Liver (tissue), 9 donors: ENCODE data around the gene PLG. TPM values are rescaled to one million over a fixed set of nuclear protein-coding genes. Genes with fewer than 3 reads are reported as not detected.

Source experiments
- DNase-seq: peaks from one replicate; pipeline ENCODE4 v3.0.0-alpha.2; 2017; ENCODE audit warnings: low spot score
- H3K27ac ChIP-seq, 2 donors: one replicate each; pipeline ENCODE4 v1.7.0; 2013; ENCODE audit warnings: inconsistent platforms in 2 of 2, low read length in 2 of 2, control low read depth in 1 of 2, low read depth in 1 of 2, mild to moderate bottlenecking in 1 of 2
- H3K27me3 ChIP-seq, 4 donors: one replicate each; pipeline versions ENCODE4 v1.6.1 to v1.7.0; 2013; ENCODE audit warnings: low read length in 3 of 4, inconsistent platforms in 1 of 4, mild to moderate bottlenecking in 1 of 4, moderate library complexity in 1 of 4; ENCODE audit not compliant: control insufficient read depth in 4 of 4, insufficient read depth in 4 of 4
- H3K36me3 ChIP-seq, 4 donors: one replicate each; pipeline versions ENCODE4 v1.6.1 to v1.7.0; 2013; ENCODE audit warnings: low read length in 3 of 4, mild to moderate bottlenecking in 3 of 4, low read depth in 1 of 4, moderate library complexity in 1 of 4; ENCODE audit not compliant: control insufficient read depth in 4 of 4, insufficient read depth in 3 of 4
- H3K4me1 ChIP-seq, 4 donors: one replicate each; pipeline versions ENCODE4 v1.6.1 to v1.7.0; 2013; ENCODE audit warnings: low read length in 3 of 4, mild to moderate bottlenecking in 3 of 4, moderate library complexity in 1 of 4; ENCODE audit not compliant: control insufficient read depth in 4 of 4, insufficient read depth in 4 of 4
- H3K4me3 ChIP-seq, 3 donors: one replicate each; pipeline versions ENCODE4 v1.6.1 to v1.7.0; 2013; ENCODE audit warnings: low read length in 3 of 3, control low read depth in 1 of 3, low read depth in 1 of 3, mild to moderate bottlenecking in 1 of 3
- H3K9ac ChIP-seq, 2 donors: one replicate each; pipeline ENCODE4 v1.7.0; 2013; ENCODE audit warnings: low read length in 2 of 2, mild to moderate bottlenecking in 2 of 2, moderate library complexity in 2 of 2, control low read depth in 1 of 2, low read depth in 1 of 2
- H3K9me3 ChIP-seq, 4 donors: one replicate each; pipeline versions ENCODE4 v1.6.1 to v1.7.0; 2013; ENCODE audit warnings: low read length in 3 of 4; ENCODE audit not compliant: control insufficient read depth in 4 of 4
- EGR1 ChIP-seq, 2 donors: IDR thresholded peaks; 2 replicates each; pipeline ENCODE4 v1.6.1; 2016 to 2018; ENCODE audit warnings: antibody characterized with exemption in 2 of 2, low read depth in 2 of 2
- FOXA1 ChIP-seq: IDR thresholded peaks from 2 replicates; pipeline ENCODE4 v1.6.1; 2016; ENCODE audit warnings: antibody characterized with exemption
- FOXA2 ChIP-seq: IDR thresholded peaks from 2 replicates; pipeline ENCODE4 v1.6.1; 2016; ENCODE audit warnings: antibody characterized with exemption
- GABPA ChIP-seq, 2 donors: IDR thresholded peaks in 1 of 2; conservative IDR thresholded peaks in 1 of 2; 2 replicates each; pipeline ENCODE4 v1.6.1; 2016; ENCODE audit warnings: antibody characterized with exemption in 2 of 2, mild to moderate bottlenecking in 1 of 2, moderate library complexity in 1 of 2
- HNF4A ChIP-seq, 2 donors: conservative IDR thresholded peaks; 2 replicates each; pipeline ENCODE4 v1.6.1; 2016; ENCODE audit warnings: antibody characterized with exemption in 2 of 2, mild to moderate bottlenecking in 2 of 2
- HNF4G ChIP-seq: IDR thresholded peaks from 2 replicates; pipeline ENCODE4 v1.6.1; 2016; ENCODE audit warnings: antibody characterized with exemption
- JUND ChIP-seq, 2 donors: IDR thresholded peaks; 2 replicates each; pipeline ENCODE4 v1.6.1; 2016; ENCODE audit warnings: antibody characterized with exemption in 2 of 2
- NR2F2 ChIP-seq: IDR thresholded peaks from 2 replicates; pipeline ENCODE4 v1.6.1; 2016; ENCODE audit warnings: antibody characterized with exemption
- RAD21 ChIP-seq, 2 donors: IDR thresholded peaks; 2 replicates each; pipeline ENCODE4 v1.6.1; 2016; ENCODE audit warnings: antibody characterized with exemption in 2 of 2, mild to moderate bottlenecking in 2 of 2
- RXRA ChIP-seq, 2 donors: IDR thresholded peaks; 2 replicates each; pipeline ENCODE4 v1.6.1; 2017 to 2018; ENCODE audit warnings: antibody characterized with exemption in 2 of 2, mild to moderate bottlenecking in 1 of 2
- SP1 ChIP-seq: IDR thresholded peaks from 2 replicates; pipeline ENCODE4 v1.6.1; 2018; ENCODE audit warnings: antibody characterized with exemption, mild to moderate bottlenecking
- TAF1 ChIP-seq: conservative IDR thresholded peaks from 2 replicates; pipeline ENCODE4 v1.6.1; 2016; ENCODE audit warnings: antibody characterized with exemption, mild to moderate bottlenecking
- WGBS: extraction: QIAGEN DNeasy Blood & Tissue Kit; methylation state at CpG from one replicate; pipeline ENCODE4 v1.1.7; 2013; 5-methylcytosine and 5-hydroxymethylcytosine counted together
- polyA plus RNA-seq, 2 donors: library from polyadenylated mRNA; stranded (reverse) in 1 of 2; unstranded in 1 of 2; fragments of 200-250 nt in 1 of 2; fragments of >200 nt in 1 of 2; fragmentation: Nextera tagmentation in 1 of 2; extraction: Ambion mirVana in 1 of 2; gene quantifications; one replicate each; pipeline versions ENCODE4 v1.2.1 to v1.2.3, GENCODE V29; 2013 to 2015
- total RNA-seq, 2 donors: library from RNA; depleted of rRNA; stranded (reverse); fragments of >200 nt; gene quantifications; one replicate each; pipeline ENCODE4 v1.2.3, GENCODE V29; 2014
- TF ChIP-seq, protein P1 (sequence below): fragments of 150-350 bp; IDR thresholded peaks from 2 replicates; pipeline ENCODE4 v1.5.1; 2017; ENCODE audit warnings: improper control_type of control experiment, low read depth, low read length; ENCODE audit not compliant: missing input control
- TF ChIP-seq, protein P2 (sequence below): IDR thresholded peaks from 2 replicates; pipeline ENCODE4 v1.6.1; 2016; ENCODE audit warnings: antibody characterized with exemption
- TF ChIP-seq, protein P3 (sequence below): IDR thresholded peaks from 2 replicates; pipeline ENCODE4 v1.6.1; 2016; ENCODE audit warnings: antibody characterized with exemption, mild to moderate bottlenecking
- donor health status: healthy.
- donor health status: healthy.
- donor health status: healthy.
- donor health status: healthy.
- donor health status: healthy.

PLG gene
- total and polyA plus RNA-seq, 4 donors: 880 to 1,797 (median 1,257) TPM

DNA sequence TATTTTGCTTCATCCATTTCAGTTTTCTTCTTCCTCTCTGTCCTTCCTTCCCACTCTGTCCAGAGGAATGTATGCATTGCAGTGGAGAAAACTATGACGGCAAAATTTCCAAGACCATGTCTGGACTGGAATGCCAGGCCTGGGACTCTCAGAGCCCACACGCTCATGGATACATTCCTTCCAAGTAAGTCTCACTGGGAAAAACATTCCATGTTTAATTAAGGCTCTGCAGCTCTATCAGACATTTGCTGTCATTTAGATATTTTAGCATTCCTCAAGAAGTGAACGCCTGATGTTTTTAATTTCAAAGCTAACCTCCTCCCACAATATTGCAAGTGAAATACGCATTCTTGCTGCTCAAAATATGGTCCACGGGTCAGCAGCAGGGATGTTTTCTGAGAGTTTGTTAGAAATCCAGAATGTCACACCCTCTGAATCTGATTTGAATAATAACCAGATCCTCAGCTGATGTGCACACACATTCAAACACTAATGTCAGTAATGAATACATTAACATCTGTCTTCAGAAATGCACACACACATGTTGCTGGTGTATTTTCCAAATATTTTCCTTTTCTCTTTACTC, 12.8 kb downstream of the PLG start:
- Histone ChIP-seq H3K27me3 (no peaks in the 10 kb centered on the region), H3K9me3 (no peaks in the 10 kb centered on the region), H3K4me3 (no peak overlapping the region), H3K4me1 (peaks cover 7 to 47% (median 23%) of the 10 kb centered on the region in 4 donors), H3K9ac (no peak overlapping the region), H3K36me3 (peaks cover 7 to 54% (median 47%) of the 10 kb centered on the region in 4 donors), H3K27ac (no peak overlapping the region)
- 89% methylated on average over 5 of the region's 5 CpGs for WGBS
- TF ChIP-seq JUND (IDR thresholded peaks at IDR 0.05): no peak
- TF ChIP-seq SP1: no peak
- TF ChIP-seq, protein P1, sequence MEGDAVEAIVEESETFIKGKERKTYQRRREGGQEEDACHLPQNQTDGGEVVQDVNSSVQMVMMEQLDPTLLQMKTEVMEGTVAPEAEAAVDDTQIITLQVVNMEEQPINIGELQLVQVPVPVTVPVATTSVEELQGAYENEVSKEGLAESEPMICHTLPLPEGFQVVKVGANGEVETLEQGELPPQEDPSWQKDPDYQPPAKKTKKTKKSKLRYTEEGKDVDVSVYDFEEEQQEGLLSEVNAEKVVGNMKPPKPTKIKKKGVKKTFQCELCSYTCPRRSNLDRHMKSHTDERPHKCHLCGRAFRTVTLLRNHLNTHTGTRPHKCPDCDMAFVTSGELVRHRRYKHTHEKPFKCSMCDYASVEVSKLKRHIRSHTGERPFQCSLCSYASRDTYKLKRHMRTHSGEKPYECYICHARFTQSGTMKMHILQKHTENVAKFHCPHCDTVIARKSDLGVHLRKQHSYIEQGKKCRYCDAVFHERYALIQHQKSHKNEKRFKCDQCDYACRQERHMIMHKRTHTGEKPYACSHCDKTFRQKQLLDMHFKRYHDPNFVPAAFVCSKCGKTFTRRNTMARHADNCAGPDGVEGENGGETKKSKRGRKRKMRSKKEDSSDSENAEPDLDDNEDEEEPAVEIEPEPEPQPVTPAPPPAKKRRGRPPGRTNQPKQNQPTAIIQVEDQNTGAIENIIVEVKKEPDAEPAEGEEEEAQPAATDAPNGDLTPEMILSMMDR: no peak
- TF ChIP-seq, protein P2, sequence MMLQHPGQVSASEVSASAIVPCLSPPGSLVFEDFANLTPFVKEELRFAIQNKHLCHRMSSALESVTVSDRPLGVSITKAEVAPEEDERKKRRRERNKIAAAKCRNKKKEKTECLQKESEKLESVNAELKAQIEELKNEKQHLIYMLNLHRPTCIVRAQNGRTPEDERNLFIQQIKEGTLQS: no peak
- TF ChIP-seq GABPA (IDR thresholded peaks at IDR 0.05 in 1 of 2, conservative IDR thresholded peaks at IDR 0.05 in 1 of 2): no peak
- no peak for TF ChIP-seq HNF4G
- TF ChIP-seq, protein P3, sequence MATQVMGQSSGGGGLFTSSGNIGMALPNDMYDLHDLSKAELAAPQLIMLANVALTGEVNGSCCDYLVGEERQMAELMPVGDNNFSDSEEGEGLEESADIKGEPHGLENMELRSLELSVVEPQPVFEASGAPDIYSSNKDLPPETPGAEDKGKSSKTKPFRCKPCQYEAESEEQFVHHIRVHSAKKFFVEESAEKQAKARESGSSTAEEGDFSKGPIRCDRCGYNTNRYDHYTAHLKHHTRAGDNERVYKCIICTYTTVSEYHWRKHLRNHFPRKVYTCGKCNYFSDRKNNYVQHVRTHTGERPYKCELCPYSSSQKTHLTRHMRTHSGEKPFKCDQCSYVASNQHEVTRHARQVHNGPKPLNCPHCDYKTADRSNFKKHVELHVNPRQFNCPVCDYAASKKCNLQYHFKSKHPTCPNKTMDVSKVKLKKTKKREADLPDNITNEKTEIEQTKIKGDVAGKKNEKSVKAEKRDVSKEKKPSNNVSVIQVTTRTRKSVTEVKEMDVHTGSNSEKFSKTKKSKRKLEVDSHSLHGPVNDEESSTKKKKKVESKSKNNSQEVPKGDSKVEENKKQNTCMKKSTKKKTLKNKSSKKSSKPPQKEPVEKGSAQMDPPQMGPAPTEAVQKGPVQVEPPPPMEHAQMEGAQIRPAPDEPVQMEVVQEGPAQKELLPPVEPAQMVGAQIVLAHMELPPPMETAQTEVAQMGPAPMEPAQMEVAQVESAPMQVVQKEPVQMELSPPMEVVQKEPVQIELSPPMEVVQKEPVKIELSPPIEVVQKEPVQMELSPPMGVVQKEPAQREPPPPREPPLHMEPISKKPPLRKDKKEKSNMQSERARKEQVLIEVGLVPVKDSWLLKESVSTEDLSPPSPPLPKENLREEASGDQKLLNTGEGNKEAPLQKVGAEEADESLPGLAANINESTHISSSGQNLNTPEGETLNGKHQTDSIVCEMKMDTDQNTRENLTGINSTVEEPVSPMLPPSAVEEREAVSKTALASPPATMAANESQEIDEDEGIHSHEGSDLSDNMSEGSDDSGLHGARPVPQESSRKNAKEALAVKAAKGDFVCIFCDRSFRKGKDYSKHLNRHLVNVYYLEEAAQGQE: no peak
- TF ChIP-seq FOXA2: no peak
- TF ChIP-seq NR2F2: no peak
- TF ChIP-seq HNF4A (conservative IDR thresholded peaks at IDR 0.05): no peak
- TF ChIP-seq EGR1 (IDR thresholded peaks at IDR 0.05; ENCODE audit: low read depth in 2 of 2): no peak
- TF ChIP-seq FOXA1: no peak
- TF ChIP-seq RXRA (IDR thresholded peaks at IDR 0.05): no peak
- TF ChIP-seq RAD21 (IDR thresholded peaks at IDR 0.05): no peak
- no peak for TF ChIP-seq TAF1
- DNase-seq: no peak

DNA sequence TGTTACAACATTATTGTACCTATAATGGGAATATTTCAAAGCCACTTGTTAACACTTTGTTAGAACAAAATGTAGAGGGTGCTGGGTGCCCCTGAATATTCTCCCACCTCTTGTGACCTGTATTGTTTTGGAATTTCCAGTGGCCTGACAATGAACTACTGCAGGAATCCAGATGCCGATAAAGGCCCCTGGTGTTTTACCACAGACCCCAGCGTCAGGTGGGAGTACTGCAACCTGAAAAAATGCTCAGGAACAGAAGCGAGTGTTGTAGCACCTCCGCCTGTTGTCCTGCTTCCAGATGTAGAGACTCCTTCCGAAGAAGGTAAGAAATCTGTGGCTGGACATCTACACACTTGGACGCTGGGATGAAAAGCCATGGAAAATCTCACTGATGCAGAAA, 28.9 kb downstream of the PLG start:
- H3K36me3 ChIP-seq: peaks cover 5 to 91% (median 76%) of the 10 kb centered on the region in 4 donors
- no peaks in the 10 kb centered on the region for H3K27me3 ChIP-seq
- no peak overlapping the region for H3K9ac ChIP-seq
- H3K27ac ChIP-seq: no peak overlapping the region
- H3K4me3 ChIP-seq: no peak overlapping the region
- no peak for DNase-seq
- H3K9me3 ChIP-seq: no peaks in the 10 kb centered on the region
- TF ChIP-seq NR2F2 (no peak), SP1 (no peak), HNF4A (conservative IDR thresholded peaks at IDR 0.05) (no peak)
- WGBS: 71% methylated on average over 6 of the region's 6 CpGs
- H3K4me1 ChIP-seq: no peaks in the 10 kb centered on the region
